ENCODE results near the gene FGF23. TPM values are rescaled to one million over a fixed set of nuclear protein-coding genes. Genes with fewer than 3 reads are reported as not detected.

FGF23 gene
- total RNA-seq, 1 experiment from 2014 or later, result 0.24 TPM

- no peak overlapping the region for H3K27ac ChIP-seq (ENCODE audit: insufficient read length, low read depth, low read length)
- H3K27me3 ChIP-seq (ENCODE audit: insufficient read depth, low read length), result no peaks in the 10 kb centered on the region
- H4K5ac ChIP-seq (ENCODE audit: insufficient read length, low read depth, low read length), result no peak overlapping the region
- DNase-seq, result peak; percentile 66
- peaks cover 3% of the 10 kb centered on the region for H4K20me1 ChIP-seq (ENCODE audit: control insufficient read depth, insufficient read depth, insufficient read length)
- no peaks in the 10 kb centered on the region for H3K79me1 ChIP-seq (ENCODE audit: insufficient read depth, low read depth, low read length, poor library complexity, severe bottlenecking)
- H3K23ac ChIP-seq (ENCODE audit: insufficient read length, low read depth, low read length), result no peak overlapping the region
- no peak overlapping the region for H3T11ph ChIP-seq (ENCODE audit: low read length)
- H3K4ac ChIP-seq (ENCODE audit: low read depth, low read length), result no peak overlapping the region
- no peak overlapping the region for H2BK20ac ChIP-seq (ENCODE audit: low read depth, low read length, poor library complexity, severe bottlenecking)
- H3K18ac ChIP-seq (ENCODE audit: insufficient read length, low read depth, low read length), result no peak overlapping the region
- no peaks in the 10 kb centered on the region for H3K79me2 ChIP-seq (ENCODE audit: insufficient read depth, low read length)
- no peak overlapping the region for H3K4me2 ChIP-seq (ENCODE audit: insufficient read depth, insufficient read length, low read length)
- H2BK5ac ChIP-seq (ENCODE audit: insufficient read length, low read length), result no peak overlapping the region
- no peaks in the 10 kb centered on the region for H3K23me2 ChIP-seq (ENCODE audit: insufficient read length, low read depth, low read length, poor library complexity, severe bottlenecking)
- no peak overlapping the region for H2AFZ ChIP-seq (ENCODE audit: low read length)
- H2BK15ac ChIP-seq (ENCODE audit: low read depth, low read length), result no peak overlapping the region
- no CpG with 5 or more reads among the region's 4 CpGs for WGBS (ENCODE audit: extremely low coverage, insufficient read length, low lambda C conversion rate)
- peaks cover 1 to 44% (median 37%) of the 10 kb centered on the region in 3 experiments; a peak in 6 of 7 replicates for H3K36me3 Mint-ChIP-seq (ENCODE audit: insufficient read depth in 1 of 3, low read depth in 3 of 3)
- H2BK120ac ChIP-seq (ENCODE audit: low read depth, low read length, poor library complexity, severe bottlenecking), result no peak overlapping the region
- no peak overlapping the region for H3K14ac ChIP-seq (ENCODE audit: insufficient read depth, low read length)
- H2BK12ac ChIP-seq (ENCODE audit: insufficient read length, low read depth, low read length), result no peak overlapping the region
- peak; percentile 73 for TF ChIP-seq CTCF (conservative IDR thresholded peaks at IDR 0.05)
- H4K8ac ChIP-seq (replicated peaks; ENCODE audit: insufficient read length, low read depth, low read length), result no peak overlapping the region
- H4K91ac ChIP-seq (ENCODE audit: insufficient read length, low read depth, low read length), result no peak overlapping the region
- H3K9me3 Mint-ChIP-seq, result peaks cover 2 to 3% of the 10 kb centered on the region in 2 experiments; a peak in 3 of 5 replicates
- H2AK5ac ChIP-seq (ENCODE audit: insufficient read length, low read length), result no peak overlapping the region
- peaks cover 0 to 4% of the 10 kb centered on the region in 2 experiments; a peak in 1 of 4 replicates for H3K4me1 Mint-ChIP-seq
- H3K9ac ChIP-seq (ENCODE audit: extremely low read depth, insufficient read length, low read length), result no peak overlapping the region
- H3K4me1 ChIP-seq (ENCODE audit: insufficient read depth, low read length), result no peaks in the 10 kb centered on the region
- no peak overlapping the region for H3K56ac ChIP-seq (ENCODE audit: insufficient read length, low read depth, low read length)
- H3K4me3 Mint-ChIP-seq, result no peak overlapping the region
- no peak overlapping the region for H3K27ac Mint-ChIP-seq
- no peaks in the 10 kb centered on the region for H3K27me3 Mint-ChIP-seq (ENCODE audit: low read depth)
- no peaks in the 10 kb centered on the region for H3K9me3 ChIP-seq (ENCODE audit: control insufficient read depth, low read depth, low read length)
These were observed 25.7 kb downstream of the FGF23 start for GRCh38 chr12:4353785-4354208.

All from H9 (cell line).